GM19324 (cell line): ENCODE data around the gene DPEP2.
"Not testable (repeated sequence)": the region's sequence is repeated elsewhere in the genome, so short reads cannot be mapped to it uniquely, and the experiment has no call there.

Experiments used
- ATAC-seq: cut with Tn5 transposase; IDR thresholded peaks from one replicate; pipeline ENCODE4 v1.9.1; 2021; ENCODE audit warnings: mild to moderate bottlenecking, moderate library complexity; ENCODE audit not compliant: unreplicated experiment, low FRiP score

The DPEP2 gene, protein sequence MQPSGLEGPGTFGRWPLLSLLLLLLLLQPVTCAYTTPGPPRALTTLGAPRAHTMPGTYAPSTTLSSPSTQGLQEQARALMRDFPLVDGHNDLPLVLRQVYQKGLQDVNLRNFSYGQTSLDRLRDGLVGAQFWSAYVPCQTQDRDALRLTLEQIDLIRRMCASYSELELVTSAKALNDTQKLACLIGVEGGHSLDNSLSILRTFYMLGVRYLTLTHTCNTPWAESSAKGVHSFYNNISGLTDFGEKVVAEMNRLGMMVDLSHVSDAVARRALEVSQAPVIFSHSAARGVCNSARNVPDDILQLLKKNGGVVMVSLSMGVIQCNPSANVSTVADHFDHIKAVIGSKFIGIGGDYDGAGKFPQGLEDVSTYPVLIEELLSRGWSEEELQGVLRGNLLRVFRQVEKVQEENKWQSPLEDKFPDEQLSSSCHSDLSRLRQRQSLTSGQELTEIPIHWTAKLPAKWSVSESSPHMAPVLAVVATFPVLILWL

DNA sequence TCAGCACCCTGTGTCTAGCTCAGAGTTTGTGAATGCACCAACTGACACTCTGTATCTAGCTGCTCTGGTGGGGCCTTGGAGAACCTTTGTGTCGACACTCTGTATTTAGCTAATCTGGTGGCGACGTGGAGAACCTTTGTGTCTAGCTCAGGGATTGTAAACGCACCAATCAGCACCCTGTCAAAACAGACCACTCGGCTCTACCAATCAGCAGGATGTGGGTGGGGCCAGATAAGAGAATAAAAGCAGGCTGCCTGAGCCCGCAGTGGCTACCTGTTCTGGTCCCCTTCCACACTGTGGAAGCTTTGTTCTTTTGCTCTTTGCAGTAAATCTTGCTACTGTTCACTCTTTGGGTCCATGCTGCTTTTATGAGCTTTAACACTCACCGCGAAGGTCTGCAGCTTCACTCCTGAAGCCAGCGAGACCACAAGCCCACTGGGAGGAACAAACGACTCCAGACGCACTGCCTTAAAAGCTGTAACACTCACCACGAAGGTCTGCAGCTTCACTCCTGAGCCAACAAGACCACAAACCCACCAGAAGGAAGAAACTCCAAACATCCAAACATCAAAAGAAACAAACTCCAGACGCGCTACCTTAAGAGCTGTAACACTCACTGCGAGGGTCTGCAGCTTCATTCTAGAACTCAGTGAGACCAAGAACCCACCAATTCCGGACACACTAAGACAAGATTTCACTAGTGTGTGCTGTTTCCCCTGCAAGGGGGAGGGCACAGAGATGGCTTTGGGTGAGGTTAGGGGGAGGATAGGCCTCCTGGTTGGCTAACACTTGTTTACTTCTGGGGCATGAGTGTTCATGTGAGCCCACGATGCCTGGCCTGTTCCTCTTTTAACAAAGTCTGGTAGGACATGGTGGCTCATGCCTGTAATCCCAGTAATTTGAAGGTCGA lies at the start of gene DPEP2:
Gene DPEP2 (minus strand): TSS at position 706 of the 910 bp plus-strand sequence. CDS start 6,272 bp downstream, outside the sequence.
- not testable (repeated sequence) for ATAC-seq

DNA sequence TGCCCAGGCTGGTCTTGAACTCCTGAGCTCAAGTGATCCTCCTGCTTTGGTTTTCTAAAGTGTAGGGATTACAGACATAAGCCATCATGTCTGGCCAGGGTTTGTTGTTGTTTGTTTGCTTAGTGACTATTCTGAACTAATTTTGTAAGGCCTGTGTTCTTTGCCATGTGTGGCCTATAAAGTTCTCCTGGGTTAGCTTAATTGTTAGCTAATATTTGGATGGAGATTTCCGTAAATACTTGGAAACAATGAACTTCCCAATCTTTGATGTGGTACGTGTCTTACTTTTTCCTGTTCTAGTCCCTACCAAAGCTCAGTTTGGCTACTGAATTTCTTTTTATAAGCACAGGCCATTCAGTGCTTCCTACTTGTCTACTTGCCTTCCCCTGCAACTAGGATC lies 48.7 kb upstream of the DPEP2 start:
- ATAC-seq: no peak

DNA sequence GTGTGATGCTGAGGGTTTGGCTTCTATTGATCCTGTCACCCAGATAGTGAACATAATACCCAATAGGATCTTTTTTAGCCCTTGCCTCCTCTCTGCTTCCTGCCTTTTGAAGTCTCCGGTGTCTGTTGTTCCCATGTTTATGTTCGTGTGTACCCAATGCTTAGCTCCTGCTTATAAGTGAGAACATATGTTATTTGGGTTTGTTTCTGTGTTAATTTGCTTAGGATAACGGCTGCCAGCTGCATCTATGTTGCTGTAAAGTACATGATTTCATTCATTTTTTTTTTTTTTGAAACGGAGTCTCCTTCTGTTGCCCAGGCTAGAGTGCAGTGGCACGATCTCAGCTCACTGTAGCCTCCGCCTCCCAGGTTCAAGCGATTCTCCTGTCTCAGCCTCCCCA lies 46.8 kb upstream of the DPEP2 start:
- ATAC-seq: no peak

DNA sequence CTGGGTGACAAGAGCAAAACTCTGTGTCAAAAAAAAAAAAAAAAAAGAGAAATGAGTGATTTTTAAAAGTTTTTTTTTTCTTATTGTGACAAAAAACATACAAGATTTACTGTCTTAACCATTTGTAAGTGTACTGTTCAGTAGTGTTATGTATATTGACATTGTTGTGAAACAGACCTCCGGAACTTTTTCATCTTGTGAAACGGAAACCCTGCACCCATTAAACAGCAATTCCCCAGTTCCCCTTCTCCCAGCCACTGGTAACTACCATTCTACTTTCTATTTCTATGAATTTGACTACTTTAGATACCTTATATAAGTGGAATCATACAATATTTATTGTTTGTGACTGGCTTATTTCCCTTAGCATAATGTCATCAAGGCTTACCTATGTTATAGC lies 42.5 kb upstream of the DPEP2 start:
- ATAC-seq: no peak

DNA sequence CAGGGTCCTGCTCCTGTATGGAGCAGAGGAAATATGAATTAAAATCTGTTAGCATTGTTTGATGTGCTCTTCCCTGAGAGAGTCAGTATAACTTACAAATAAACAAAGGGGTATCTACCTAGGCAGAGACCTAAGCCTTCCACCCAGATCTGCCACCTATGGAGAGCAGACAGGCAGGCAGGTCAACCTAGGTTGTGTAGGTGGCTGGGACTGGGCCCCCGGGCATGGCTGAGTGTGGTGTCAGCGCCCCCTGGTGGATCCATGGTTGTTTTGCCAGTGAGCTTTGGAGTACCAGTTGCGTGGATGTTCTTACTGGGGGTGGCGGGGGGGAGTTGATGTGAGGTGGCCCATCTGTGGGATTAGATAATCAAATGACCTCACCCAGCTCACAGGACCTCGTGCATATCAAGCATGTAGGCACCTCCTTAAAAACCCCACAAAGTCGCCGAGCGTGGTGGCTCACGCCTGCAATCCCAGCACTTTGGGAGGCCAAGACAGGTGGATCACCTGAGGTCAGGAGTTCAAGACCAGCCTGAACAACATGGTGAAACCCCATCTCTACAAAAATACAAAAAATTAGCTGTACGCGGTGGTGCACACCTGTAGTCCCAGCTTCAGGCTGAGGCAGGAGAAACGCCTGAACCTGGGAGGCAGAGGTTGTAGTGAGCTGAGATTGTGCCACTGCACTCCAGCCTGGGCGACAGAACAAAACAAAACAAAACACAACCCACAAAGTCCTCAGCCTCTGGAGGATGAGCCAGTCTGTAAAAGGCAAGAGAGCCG lies 41.4 kb upstream of the DPEP2 start:
- no peak for ATAC-seq

DNA sequence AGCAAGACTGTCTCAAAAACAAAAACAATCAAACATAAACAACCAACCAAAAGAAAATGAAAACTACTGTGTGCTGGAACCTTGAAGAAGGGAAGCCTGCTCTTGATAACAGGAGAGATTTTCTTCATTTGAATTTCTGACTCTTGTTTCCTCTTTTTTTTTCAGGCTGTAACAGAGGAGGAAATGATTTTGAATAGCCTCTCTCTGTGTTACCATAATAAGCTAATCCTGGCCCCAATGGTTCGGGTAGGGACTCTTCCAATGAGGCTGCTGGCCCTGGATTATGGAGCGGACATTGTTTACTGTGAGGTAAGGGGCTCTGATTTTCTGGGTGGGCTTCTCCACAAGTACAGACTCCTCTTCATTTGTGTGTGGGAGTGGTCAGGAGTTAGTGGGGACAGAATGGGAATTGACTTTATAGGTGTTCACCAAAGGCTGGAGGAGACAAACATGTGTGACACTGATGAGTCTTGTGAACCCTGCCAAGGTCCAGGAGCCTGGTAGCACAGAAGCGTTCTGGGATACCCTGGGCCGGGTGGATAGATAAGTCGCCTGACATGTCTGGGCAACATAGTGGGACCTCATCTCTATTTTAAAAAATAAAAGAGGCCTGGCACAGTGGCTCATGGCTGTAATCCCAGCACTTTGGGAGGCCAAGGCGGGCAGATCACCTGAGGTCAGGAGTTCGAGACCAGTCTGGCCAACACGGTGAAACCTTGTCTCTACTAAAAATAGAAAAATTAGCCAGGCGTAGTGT lies 38.7 kb upstream of the DPEP2 start:
- ATAC-seq: peak; percentile 49

DNA sequence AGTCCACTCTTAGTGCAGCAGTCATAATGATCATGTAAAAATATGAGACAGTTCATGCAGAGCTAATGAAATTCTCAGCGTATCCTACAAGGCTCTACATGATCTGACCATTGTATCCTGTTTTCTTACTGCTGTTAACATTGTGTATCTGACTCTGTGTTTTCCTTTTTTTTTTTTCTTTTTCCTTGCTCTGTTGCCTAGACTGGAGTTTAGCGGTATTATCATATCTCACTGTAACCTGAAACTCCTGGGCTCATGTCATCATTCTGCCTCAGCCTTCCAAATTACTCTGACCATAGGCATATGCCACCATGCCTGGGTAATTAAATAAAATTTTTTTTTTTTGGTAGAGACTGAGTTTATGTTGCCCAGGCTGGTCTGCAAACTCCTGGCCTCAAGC lies 35.9 kb upstream of the DPEP2 start:
- ATAC-seq: no peak

DNA sequence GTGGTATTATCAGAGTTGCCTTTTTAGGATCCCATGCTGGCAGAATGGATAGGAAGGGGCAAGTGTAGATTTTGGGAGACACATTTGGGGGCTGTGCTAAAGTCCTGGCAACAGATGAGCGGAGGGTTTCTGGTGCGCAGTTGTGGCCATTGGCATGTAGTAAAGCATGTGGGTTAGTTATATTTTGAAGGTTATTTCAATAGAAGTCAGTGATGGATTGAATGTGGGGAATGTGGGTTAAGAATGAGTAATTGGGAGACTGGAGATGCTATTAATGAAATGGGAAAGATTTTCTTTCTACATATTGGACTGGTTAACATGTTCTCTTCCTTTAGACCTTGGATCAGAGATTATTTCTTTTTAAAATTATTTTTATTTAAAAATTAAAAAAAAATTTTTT lies 33.8 kb upstream of the DPEP2 start:
- ATAC-seq: no peak

DNA sequence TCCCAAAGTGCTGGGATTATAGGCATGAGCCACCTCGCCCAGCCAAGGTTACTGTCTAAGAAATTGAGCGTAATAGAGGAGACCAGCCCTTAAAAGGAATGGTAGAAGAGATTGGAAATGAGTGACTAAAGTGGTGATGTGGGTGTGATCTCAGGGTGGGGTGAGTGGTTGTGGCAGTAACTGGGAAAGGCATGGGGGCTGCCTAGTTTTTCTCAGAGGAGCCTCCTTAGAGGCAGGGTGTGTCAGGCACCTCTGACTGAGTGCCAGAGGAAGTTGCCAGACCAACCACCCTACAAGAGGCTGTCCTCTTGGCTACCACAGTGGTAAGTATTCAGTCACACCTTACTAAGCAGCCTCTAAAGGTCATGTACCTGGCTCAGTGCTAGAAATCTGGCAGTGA lies 32.7 kb upstream of the DPEP2 start:
- ATAC-seq: no peak

DNA sequence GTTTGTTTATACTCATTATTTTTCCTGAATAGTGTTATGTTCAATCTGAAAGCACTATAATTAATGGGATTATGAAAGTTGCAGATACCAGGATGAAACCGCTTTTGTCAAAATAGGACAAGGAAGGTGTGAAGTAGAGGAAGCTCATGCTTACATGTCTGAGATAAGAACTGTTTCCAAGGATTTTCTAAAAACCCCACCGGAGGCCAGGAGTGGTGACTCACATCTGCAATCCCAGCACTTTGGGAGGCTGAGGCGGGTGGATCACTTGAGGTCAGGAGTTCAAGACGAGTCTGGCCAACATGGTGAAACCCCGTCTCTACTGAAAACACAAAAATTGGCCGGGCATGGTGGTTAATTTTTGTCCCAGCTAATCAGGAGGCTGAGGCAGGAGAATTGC lies 30.8 kb upstream of the DPEP2 start:
- not testable (repeated sequence) for ATAC-seq

DNA sequence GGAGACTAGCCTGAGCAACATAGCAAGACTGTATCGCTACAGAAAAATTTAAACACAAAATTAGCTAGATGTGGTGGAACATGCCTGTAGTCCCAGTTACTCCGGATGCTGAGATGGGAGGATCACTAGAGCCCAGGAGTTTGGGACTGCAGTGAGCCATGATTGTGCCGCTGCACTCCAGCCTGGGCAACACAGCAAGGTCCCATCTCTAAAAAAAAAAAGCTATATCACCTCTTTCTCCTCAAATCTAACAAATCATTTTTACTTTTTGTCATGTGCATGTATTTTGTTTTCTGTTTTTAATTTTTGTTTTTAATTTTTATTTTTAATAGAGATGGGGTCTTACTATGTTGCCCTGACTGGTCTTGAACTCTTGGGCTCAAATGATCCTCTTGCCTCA lies 29.7 kb upstream of the DPEP2 start:
- ATAC-seq: no peak

DNA sequence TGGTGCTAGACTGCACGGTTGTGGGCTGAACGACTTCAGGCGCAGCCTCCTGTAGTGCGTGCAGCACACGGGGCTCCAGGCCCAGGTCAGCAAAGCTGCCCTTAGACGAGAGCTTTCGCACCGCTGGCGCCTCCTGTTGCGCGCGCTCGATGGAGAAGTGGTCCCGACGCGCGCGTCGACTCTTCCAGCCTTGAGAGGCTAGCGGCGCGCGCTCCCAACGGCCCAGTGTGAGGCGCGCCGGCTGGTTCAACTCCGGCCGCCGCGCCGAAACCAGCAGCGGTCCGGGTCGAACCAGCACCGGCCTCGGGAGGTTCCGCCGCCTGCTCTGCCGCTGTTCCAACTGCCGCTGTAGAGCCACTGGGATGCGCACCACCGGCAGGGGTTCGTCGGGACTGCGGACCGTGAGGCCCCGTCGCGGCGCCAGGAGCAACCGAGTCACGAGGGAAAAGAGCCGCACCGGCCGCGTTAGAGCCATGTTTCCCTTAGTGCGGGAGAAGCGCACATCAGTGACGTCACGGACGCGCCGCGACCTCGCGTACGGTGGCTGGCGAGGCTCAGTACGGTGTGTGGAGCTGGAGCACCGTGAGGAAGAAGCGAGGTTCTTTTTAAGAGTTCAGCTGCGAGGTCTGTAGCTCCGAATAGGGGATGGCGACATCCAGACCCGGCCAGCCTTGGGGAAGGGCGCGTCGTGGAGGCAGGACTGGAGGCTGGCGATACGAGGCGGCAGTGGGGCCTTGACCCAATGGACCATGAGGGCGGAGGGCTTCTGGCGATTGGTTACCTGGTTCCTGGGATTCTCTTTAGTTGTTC lies 23.6 kb upstream of the DPEP2 start, which contains the start of the genes DDX28 and DUS2:
Gene DDX28 (minus strand): TSS at position 505 of the 810 bp plus-strand sequence. CDS start 30 bp downstream, at position 475.
Gene DUS2 (plus strand): TSS at position 557 of the 810 bp plus-strand sequence. CDS start 14,740 bp downstream, outside the sequence.
- ATAC-seq: peak; percentile 91

DNA sequence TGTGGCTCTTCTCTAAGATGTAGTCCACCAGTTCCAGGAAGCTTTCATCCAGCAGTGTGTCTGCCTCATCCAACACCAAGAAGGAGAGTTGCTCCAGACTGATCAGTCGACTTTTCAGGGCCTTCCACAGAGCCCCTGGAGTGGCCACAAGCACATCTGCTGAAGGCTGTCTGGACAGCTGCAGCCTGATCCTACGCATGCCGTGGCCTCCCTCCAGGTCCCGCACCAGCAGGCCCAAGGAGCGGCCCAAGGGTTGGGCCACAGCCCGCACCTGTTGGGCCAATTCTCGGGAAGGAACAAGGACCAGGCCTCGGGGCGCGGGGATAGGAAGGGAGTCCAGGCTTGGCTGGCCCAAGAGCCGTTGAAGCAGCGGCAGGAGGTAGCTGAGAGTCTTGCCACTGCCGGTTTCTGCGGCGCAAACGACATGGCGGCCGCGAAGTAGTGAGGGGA lies 23.0 kb upstream of the DPEP2 start:
- no peak for ATAC-seq

DNA sequence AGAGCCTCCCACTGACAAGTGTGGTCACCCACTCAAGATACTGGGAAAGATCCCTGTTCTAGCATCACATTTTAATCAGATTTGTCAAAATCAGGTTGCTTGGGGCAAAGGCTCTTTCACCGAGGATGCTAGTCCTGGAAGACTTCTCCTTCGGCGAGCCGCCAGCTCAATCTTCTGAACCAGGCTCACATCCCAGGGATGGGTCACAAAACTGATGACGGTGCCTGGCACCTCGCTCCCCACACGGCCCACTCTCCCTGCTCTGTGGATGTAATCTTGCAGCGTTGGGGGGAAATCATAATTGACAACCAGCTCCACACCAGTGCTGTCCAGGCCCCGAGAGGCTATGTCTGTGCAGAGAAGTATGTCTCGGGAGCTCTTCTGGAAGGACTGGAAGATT lies 22.2 kb upstream of the DPEP2 start:
- no peak for ATAC-seq

DNA sequence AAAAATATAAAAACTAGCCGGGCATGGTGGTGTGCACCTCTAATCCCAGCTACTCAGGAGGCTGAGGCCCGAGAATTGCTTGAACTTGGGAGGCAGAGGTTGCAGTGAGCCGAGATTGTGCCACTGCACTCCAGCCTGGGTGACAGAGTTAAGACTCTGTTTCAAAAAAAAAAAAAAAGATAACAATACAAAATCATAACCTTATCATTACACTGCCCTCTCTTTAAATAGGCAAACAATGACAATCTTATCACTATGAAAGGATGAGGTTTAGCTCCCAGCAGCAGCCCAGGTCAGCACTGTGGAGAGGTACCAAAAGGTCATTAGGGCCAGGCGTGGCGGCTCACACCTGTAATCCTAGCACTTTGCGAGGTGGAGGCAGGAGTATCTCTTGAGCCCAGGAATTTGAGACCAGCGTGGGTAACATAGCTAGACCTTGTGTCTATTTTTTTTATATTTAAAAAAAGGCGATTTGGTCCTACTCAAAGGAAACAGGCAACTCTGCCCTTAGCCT lies 19.9 kb upstream of the DPEP2 start:
- no peak for ATAC-seq

DNA sequence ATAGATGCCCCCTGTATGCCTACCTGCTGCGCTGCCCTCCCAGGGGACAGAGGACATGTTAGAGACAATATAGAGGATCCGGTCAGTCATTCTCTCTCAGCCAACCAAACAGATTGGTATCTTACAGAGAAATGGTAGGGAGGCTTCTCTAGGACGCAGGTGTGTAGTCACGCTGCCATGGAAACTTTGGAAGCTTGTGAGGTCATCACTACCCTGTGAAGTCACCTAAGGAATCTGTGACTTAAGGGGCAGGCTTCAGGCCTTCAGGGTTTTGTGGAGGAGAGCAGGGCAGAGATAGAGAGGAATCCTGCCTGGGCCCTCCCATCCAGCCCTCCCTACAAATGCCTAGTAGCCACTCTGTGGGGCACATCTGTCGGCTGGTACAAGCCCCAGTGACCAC lies 16.4 kb upstream of the DPEP2 start, which contains the start of gene DPEP2NB:
Gene DPEP2NB (minus strand): TSS at position 231 of the 400 bp plus-strand sequence. CDS start 141 bp downstream, at position 90.
- no peak for ATAC-seq

DNA sequence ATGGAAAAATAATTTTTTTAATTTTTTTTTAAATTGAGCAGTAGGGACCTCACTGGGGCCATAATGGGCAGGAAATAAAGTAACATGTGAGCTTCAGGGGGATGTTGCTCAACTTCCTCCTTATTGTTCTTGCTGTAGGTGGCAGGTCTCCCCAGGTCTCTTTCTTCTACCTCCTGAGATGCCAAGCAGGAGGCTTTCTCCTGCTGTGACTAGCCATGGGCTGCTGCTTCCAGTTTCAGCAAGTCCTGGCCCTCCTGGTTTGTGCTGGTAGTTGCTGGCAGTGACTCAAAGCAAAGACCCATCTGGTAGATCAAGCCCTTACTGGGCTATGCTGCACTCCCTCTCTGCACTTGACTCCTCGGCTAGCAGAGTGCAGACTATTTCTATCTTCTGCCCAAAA lies 14.2 kb upstream of the DPEP2 start:
- ATAC-seq: no peak

DNA sequence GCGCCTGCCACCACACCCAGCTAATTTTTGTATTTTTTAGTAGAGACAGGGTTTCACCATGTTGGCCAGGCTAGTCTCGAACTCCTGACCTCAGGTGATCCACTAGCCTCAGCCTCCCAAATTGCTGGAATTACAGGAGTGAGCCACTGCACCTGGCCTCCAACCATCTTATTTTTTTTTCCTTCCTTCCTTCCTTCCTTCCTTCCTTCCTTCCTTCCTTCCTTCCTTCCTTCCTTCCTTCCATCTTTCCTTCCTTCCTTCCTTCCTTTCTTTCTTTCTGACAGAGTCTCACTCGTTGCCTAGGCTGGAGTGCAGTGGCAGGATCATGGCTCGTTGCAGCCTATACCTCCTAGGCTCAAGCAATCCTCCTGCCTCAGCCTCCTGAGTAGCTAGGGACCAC lies 10.6 kb upstream of the DPEP2 start:
- not testable (repeated sequence) for ATAC-seq
